BE2C (cell line): ENCODE data around the gene TSPAN18.

Experiments used
- DNase-seq: peaks from one replicate; pipeline ENCODE4 v3.0.0-alpha.2; 2020
- H3K27me3 ChIP-seq: fragments of 250-450 bp; sonication (Bioruptor Pico); 2 replicates; pipeline ENCODE4 v1.5.1; 2020; ENCODE audit warnings: mild to moderate bottlenecking
- H3K36me3 ChIP-seq: fragments of 250-450 bp; sonication (Bioruptor Pico); 2 replicates; pipeline ENCODE4 v1.5.1; 2020; ENCODE audit warnings: mild to moderate bottlenecking
- H3K4me1 ChIP-seq: fragments of 250-450 bp; sonication (Bioruptor Pico); 2 replicates; pipeline ENCODE4 v1.5.1; 2020
- H3K4me3 ChIP-seq: 2 replicates; pipeline ENCODE4 v1.5.1; 2011; ENCODE audit warnings: low read depth, low read length
- H3K9me3 ChIP-seq: fragments of 250-450 bp; sonication (Bioruptor Pico); 2 replicates; pipeline ENCODE4 v1.5.1; 2020
- TF ChIP-seq, protein P1 (sequence below): IDR thresholded peaks from 2 replicates; pipeline ENCODE4 v1.5.1; 2012; ENCODE audit warnings: mild to moderate bottlenecking, low read depth, low read length

TSPAN18 gene

DNA sequence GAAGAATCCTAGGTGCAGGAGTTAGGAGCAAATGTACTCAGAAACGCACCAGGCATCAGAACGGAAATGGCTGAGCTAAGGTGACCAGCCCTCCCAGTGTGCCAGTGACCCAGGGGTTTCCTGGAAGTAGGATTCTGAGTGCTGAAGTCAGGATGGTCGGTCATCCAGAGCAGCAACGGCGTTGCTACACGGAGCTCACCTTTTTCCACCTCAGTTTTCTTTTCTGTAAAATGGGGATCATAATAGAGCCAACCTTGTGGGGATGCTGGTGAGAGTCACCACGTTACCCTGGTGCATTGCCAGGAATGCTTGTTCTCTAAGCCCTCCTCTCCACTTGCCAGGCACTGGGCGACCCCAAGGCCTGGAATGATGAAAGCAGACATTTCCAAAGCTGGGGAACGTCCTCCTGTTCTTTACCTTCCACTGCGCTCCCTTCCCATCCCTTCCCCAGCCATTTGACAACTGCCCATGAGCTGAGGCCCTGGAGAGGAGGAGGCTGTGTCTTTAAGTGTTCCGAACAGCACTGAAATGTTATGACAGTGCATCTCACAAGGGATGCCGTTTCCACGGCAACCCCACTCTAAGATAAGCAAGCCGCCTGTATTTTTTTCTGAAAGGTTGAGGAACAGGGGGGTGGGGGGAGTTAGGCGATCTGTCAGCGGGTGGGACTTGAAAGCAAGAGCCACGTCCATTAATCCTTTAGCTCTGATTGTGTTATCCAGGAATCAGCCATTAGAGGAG lies 66.8 kb downstream of the TSPAN18 start:
- H3K4me1 ChIP-seq: peaks cover 10% of the 10 kb centered on the region
- no peak overlapping the region for H3K4me3 ChIP-seq
- no peaks in the 10 kb centered on the region for H3K9me3 ChIP-seq
- H3K36me3 ChIP-seq: no peaks in the 10 kb centered on the region
- TF ChIP-seq, protein P1, sequence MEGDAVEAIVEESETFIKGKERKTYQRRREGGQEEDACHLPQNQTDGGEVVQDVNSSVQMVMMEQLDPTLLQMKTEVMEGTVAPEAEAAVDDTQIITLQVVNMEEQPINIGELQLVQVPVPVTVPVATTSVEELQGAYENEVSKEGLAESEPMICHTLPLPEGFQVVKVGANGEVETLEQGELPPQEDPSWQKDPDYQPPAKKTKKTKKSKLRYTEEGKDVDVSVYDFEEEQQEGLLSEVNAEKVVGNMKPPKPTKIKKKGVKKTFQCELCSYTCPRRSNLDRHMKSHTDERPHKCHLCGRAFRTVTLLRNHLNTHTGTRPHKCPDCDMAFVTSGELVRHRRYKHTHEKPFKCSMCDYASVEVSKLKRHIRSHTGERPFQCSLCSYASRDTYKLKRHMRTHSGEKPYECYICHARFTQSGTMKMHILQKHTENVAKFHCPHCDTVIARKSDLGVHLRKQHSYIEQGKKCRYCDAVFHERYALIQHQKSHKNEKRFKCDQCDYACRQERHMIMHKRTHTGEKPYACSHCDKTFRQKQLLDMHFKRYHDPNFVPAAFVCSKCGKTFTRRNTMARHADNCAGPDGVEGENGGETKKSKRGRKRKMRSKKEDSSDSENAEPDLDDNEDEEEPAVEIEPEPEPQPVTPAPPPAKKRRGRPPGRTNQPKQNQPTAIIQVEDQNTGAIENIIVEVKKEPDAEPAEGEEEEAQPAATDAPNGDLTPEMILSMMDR: no peak
- DNase-seq: peak; percentile 54
- no peaks in the 10 kb centered on the region for H3K27me3 ChIP-seq

DNA sequence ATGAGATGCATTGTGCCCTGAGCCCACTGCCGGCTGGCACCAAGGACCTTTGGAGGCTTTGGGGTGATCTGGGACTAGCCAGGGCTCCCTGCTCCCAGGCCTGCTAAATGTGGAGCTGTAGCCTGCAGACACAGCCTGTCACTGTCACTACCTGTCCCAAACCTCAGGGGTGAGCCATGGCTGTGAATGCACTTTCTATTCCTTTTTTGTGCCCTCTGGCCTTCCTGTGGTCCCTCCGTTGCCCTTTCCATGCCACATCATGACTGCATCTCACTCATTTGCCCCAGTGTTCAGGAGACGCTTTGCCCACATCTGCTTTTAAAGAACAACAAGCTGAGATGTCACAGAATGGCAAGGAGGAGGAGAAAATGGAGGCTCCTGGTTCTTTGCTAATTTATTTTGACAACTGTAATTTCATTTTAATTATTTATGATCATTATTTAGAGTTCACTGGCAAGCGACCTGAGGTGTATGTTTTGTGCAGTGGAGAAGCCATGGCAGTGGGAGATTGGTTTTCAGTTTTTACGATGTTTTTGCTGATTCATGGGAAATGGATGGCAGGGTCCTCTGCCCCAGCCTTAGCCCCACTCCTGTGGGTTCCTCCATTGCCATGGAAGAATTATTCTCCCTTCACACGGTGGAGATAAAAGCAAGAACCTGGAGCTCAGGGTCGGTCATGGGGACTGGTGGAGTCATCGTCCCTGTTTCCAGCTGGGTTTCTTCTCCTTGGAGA lies 69.2 kb downstream of the TSPAN18 start:
- H3K36me3 ChIP-seq: no peaks in the 10 kb centered on the region
- no peak overlapping the region for H3K4me3 ChIP-seq
- no peak for DNase-seq
- H3K4me1 ChIP-seq: peaks cover 10% of the 10 kb centered on the region
- TF ChIP-seq, protein P1: no peak
- no peaks in the 10 kb centered on the region for H3K9me3 ChIP-seq
- H3K27me3 ChIP-seq: no peaks in the 10 kb centered on the region

DNA sequence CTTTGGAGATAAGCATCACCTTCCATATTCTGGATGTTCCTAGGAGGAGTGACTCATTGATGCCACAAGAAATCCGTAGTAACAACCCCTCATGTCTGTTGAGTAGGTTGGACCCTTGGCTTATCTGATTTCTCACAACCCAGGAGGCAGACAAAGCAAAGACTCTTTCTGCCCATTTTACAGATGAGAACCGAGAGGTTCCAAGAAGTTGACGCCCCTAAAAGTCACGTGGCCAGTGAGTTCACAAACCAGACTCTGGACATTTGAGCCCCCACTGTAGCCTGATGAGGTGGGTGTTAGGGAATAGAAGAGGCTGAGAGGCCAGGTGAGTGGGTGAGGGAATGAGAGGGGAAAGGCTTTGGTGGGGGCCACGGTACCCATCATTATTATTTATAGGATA lies 70.3 kb downstream of the TSPAN18 start:
- no peaks in the 10 kb centered on the region for H3K9me3 ChIP-seq
- no peak for DNase-seq
- H3K4me1 ChIP-seq: peaks cover 10% of the 10 kb centered on the region
- no peak overlapping the region for H3K4me3 ChIP-seq
- H3K27me3 ChIP-seq: no peaks in the 10 kb centered on the region
- TF ChIP-seq, protein P1: no peak
- no peaks in the 10 kb centered on the region for H3K36me3 ChIP-seq

DNA sequence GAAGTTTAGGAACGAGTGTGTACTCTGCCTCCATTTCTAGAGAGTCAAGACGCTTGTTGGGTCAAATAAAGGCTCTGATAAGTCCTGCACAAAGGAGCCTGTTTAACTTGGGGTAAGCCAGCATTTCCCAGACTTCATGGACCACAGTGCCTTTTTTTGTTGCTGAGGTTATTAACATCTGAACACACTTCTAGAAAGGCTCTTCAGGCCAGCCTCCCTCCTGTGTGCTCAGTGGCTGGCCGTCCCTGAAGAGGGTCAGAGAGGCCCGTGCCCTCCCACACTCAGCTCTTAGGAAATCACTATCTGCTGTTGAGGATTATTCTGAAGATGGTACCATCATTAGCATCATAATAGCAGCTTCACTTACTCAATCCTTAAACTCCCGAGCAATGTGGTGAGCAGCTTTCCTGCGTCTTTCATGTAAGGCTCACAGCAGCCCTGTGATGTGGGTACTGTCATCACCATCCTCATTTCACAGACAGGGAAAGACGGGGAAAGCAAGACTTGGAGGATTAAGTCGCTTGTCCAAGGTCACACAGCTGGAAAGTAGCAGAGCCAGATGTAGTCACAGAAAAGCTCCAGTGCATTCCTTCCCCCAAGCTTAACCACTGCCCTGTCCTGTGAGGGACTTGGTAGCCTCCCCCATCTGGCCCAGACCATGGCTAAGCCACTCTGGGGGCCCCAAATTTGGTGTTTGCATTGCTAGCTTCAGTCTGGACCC lies 71.3 kb downstream of the TSPAN18 start:
- H3K27me3 ChIP-seq: no peaks in the 10 kb centered on the region
- H3K4me1 ChIP-seq: peaks cover 7% of the 10 kb centered on the region
- TF ChIP-seq, protein P1: no peak
- DNase-seq: no peak
- H3K36me3 ChIP-seq: no peaks in the 10 kb centered on the region
- no peaks in the 10 kb centered on the region for H3K9me3 ChIP-seq
- H3K4me3 ChIP-seq: no peak overlapping the region

DNA sequence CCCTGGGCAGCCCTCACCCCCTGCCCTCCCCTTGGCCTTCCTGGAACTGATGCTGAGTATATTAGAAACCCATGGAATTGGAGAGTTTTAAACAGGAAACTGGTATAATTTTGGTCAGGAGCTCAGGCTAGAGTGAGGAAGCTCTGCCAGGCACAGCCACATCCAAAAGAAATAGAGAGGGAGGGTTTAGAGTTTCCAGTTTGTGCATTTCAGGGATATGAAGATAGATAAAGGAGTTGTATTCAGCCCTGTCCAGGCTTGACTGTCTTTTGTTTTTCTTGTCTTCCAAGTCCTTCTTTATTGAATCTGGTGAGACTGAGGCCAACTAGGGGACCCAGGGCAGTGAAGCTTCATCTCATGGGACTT lies 71.8 kb downstream of the TSPAN18 start:
- H3K36me3 ChIP-seq: no peaks in the 10 kb centered on the region
- no peaks in the 10 kb centered on the region for H3K9me3 ChIP-seq
- no peak for DNase-seq
- H3K4me1 ChIP-seq: peaks cover 1% of the 10 kb centered on the region; the same call in 1 of the 2 replicates
- H3K27me3 ChIP-seq: no peaks in the 10 kb centered on the region
- TF ChIP-seq, protein P1: no peak
- no peak overlapping the region for H3K4me3 ChIP-seq

DNA sequence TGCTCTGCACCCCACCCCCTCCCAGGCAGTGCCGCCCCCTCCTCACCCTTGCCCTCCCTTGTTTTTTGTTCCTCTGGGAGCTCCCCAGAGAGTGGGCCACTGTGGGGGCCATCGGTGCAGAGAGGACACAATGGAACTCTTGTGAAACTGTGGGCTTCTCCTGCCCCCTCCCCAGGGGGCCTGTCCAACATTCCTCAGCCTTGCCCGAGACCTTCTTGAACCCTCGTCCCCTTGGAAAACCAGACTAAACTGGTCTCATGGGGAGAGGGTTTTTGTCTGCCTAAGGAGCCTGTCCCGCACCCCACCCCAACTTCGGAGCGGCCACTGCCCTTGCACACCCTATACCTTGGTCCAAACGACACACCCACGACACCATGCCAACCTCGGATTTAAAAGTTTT lies 72.2 kb downstream of the TSPAN18 start:
- H3K4me1 ChIP-seq: no peaks in the 10 kb centered on the region; the same call in 1 of the 2 replicates
- DNase-seq: no peak
- H3K9me3 ChIP-seq: no peaks in the 10 kb centered on the region
- H3K27me3 ChIP-seq: no peaks in the 10 kb centered on the region
- no peak overlapping the region for H3K4me3 ChIP-seq
- no peaks in the 10 kb centered on the region for H3K36me3 ChIP-seq
- TF ChIP-seq, protein P1: no peak
